ENCODE data around the gene BARHL2.

Gene BARHL2

DNA sequence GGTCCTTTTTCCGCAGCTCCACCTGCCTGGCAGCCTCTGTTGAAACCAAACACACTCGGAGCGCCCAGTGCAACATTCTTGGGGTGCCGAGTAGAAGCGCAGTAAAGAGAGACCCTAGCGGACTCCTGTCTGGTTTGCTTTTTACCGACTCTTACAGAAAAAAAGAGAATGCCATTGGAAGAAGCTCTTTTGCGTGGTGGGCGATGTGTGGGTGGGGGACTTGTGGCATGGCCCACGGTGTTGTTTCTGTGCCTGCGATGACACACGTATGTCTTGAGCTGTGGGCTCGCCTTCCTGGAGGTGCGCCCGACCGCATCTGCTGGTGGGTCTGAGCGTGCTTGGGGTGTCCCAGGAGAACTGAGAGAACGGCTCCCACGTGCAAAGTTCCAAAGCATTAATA is 7.3 kb upstream of the BARHL2 start:
- DNase-seq: no peak

GRCh38 chr1:90723590-90724108 is 6.5 kb upstream of the BARHL2 start:
- DNase-seq: no peak

- no peak for DNase-seq
Measured at GRCh38 chr1:90722874-90723589, 5.9 kb upstream of the BARHL2 start.

DNA sequence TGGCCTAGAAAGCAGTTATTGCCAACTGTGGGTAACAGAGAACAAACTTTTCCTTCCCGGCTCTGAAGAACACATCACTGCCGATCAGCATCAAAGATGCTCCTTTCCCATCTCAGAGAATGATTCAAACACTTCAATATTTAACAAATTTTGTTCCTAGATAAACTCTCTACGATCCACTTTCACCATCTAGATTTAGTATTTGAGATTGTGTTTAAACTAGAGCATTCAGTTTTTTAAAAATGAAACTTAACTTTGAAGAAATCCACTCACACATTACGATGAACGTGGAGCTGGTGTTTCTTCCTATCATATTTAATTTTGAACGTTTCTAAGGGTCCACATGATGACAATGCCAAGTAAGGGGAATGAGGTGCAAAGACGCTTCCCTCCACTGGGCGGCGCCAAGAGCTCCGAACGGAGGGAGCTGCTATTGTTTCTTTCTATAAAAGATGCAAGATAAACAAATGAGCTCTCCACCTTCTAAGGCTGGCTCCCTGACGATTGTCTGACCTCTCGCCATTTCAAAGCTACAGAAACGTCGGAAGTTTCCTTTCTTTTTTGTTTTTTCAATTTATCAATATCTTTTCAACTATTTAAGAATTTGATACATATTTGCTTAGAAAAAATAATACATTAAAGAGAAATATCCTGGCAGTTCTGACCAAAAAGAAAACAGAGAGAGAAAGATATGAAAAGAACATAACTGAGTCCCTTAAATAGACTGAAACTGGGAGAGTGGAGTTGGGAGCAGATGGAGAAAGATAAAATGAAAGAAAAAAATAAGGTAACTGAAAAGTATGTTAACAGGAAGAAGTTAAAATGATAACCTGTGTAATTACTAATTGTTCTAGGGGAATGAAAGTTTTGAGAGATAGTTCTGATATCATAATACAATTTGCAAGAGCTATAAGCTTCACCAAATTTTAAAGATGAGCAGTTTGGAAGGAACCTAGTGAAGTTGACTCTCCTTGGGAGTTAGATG is 4.4 kb upstream of the BARHL2 start:
- DNase-seq: peak; percentile 76

GRCh38 chr1:90720145-90720636 is 3.1 kb upstream of the BARHL2 start:
- no peak for DNase-seq

DNA sequence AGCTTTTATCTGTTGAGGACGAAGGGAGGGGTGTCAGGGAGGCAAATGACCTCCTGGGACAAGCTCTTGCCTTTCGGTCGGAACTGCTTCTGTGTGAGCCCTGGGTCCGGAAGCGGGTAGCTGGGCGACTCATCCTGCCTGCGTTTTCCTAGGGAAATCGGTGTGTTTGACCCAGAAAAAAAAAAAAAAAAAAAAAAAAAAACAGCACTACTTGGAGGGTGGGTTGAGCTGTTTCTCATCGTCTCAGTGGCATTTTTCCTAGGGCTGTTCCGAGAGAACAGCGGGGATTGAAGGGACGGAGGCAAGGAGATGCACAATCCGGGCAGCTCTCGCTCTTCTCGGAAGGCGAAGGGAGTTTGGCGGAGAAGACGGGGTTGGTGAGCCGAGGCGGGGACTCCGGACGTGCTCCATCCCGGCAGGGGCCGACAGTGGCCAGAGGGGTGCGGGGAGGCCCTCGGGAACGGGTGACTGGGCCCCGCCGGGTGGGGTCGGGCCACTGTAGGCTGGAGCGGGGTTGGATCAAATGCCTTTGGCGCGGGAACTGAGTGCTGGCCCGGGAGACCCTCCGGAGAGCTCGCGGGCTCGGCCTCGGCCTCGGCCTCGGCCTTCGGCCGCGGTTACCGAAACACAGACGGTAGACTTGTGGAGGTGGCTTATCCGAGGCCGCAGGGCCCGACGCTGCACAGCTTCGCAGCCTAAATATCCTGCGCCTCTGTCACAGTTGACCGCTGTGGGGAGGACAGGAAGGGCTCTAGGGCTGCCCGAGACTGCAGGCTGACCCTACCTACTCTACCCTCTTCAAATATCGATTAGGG is 2.4 kb upstream of the BARHL2 start:
- no peak for DNase-seq

- DNase-seq: peak; percentile 42
Measured at GRCh38 chr1:90718411-90719329, 1.6 kb upstream of the BARHL2 start.

DNA sequence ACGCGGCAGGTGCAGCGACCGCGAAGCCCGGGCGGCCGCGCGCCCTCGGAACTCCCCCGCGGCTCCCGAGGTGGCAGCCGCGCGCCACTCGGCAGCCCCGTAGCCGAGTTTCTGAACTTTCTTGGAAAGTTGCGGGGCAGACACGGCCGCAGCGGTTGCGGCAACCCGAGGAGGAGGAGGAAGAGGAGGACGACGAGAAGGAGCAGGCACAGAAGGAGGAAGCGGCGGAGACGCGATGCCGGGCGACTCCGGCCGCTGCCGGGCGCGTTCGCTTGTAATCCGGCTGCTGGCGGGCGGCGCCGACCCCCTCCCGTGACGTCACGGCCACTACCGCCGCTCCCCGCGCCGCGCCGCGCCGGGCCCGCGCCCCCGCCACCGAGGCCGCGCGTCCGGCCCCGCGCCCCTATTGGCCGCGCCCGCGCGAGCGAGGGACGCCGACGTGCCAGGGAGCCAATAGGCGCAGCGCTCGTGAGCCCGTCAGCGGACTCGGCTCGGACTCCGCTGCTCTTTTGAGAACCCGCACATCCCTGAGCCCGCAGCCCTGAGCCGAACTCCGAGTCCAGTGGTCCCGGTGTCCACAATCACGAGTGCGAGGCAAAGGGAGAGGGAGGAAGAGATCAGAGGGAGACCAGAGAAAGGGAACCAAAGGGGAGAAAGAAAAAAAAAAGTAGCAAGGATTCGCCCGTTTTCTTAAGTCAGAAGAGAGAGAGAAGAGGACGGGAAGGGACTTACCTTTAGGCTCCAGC is 736 bp upstream of the BARHL2 start:
- peak; percentile 86 for DNase-seq

DNA sequence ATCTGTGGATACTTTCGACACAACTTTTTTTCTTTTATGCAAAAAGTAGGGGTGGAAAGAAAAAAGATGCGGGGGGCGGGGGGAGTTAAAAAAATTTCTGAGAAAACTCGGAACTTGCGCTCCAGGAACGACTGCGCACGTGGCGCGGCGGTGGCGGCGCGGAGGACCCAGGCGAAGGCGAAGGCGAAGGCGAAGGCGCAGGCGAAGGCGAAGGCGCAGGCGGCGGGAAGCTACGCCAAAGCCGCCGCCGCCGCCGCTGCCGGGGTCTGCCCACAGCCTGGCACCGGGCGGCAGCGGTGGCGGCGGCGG is 208 bp upstream of the BARHL2 start:
- DNase-seq: no peak

DNA sequence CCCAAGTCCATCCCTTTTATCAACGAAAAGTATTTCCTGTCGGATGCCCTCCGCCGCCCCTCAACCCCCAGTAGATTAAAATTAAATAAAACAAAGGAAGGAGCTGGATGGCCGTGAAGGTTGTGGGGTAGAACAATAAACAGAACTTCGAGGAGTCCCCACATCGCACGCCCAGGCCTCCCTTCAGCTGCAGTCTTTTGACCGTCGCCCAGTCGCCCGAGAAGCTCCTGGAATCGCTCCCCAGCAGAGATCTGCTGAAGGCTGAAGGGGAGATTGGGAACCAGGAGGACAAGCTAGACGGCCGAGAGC is 905 bp downstream of the BARHL2 start:
- DNase-seq: no peak

GRCh38 chr1:90715309-90715708 is 1.8 kb downstream of the BARHL2 start:
- DNase-seq: no peak

DNA sequence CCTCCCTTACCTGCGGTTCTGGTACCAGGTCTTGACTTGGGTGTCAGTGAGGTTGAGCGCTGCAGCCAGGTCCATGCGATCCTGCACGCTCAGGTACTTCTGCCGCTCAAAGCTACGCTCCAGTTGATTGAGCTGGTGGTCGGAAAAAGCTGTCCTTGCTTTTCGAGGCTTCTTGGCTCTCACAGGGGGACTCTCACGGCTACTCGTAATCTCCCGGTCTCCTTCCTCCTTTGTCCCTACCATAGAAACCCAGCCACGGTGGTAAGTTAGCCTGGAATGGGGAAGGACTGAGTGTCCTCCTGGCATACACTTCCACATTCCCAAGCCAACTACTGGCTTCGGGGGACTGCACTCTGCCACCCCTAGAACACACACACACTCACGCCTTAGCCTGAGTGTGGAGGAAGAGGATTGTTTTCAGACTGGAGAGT is 2.6 kb downstream of the BARHL2 start:
- no peak for DNase-seq

GRCh38 chr1:90713741-90714509 is 3.2 kb downstream of the BARHL2 start:
- DNase-seq: no peak

DNA sequence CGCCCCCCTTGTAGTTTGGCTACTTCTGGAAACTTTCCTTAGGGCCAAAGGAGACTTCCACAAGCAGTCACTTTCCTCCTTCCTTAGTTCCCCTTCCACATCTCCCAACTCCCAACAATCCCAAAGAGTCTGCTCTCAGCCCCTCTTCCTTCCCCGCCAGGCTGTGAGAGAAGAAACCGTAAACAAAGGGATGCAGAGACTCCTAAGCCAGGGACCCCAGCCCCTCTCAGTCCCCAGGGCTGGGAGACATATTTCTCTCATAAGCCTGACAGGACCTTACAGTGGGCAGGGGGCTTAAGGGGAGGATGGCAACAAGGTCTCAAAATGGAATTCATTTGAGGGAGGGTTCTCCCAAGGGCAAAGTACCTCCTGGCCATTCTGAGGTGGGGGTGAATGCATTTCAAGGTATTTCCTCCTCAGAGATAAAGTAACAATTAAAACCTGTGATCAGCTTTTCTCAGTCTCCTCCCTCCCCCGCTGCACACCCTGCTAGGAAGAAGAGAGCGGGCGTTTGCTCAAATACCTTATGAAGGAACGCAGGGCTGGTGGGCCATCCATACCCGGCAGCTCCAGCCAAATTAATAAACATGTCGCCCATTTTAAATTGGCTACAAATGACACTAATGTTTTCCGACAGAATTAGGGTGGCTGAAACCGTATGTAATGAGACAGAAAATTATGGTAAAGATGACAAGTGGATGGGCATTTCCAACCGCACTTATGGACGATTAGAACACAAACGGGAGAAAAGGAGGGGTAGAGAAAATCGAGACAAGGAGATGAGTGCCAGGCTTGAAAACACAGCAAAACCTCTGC is 4.0 kb downstream of the BARHL2 start:
- DNase-seq: no peak

GRCh38 chr1:90712153-90712856 is 4.8 kb downstream of the BARHL2 start:
- DNase-seq: no peak

DNA sequence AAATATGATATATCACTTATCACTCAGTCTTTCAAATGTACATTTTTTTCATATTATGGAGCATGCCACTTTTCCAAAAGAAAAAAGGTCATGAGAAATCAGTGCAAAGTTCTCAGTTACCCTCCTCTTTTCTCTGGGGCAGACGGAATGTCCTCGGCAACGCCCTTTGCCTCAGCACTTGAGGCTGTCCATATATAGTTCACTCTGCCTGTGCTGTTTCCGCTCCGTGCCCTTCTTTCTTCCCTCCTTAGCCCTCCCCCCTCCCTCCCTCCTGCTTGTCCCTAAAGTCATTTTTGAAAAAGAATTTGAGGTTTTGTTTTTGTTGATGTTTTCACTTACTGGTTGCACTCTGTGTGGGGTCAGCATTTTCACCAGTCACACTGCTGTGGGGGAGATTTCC is 5.4 kb downstream of the BARHL2 start:
- DNase-seq: no peak

DNA sequence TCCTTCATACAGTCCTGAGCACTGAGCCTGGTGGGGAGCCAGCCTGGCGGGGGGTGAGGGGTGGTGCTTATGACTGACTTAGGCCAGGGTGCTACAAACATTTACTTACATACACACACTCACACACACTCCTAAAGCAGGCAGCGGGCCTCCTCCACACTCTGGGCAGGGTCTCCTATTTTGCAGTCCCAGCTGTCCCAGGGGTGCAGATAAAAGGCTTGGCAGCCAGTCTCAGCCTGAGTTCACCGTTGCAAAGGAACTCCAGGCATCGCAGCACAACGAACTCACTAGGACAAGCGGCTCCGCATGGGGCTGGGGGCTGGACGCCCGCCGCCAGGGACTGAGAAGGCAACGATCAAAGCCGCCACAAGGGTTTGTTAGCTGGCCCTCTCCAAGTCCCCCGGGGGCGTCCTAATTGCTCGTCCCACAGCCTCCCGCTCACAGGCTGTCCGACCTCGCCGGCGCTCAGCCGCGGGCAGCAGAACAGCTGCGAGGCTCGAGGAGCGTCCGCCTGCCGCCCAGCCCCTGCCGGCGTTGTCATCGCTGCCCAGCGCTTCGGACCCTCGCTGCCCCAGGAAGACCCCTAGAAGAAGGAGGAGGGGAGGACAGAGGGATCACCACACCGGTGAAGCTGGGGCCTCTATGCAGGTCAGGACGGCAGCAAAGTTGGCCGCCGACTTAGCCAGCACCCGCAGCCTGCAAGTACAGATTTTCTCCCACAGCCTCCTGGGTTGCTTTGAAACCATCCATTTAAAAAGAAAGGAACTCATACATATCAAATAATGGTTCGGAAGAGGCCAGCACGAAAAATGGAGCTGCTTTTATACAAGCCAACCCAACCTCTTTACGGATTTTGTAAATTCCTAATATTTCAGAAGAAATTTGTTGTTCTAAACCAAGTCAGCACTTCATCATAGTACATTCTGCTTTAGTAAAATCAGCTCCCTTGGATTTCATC is 6.2 kb downstream of the BARHL2 start:
- no peak for DNase-seq

GRCh38 chr1:90709535-90709934 is 7.6 kb downstream of the BARHL2 start:
- no peak for DNase-seq

All from NCI-H510A (cell line).